DOHH2 (cell line): Measurements from ENCODE around the gene ZNF839.

Source experiments
- CTCF ChIP-seq: fragments of 200-600 bp; sonication (generic); IDR thresholded peaks from one replicate; pipeline ENCODE4 v1.5.1; 2014; ENCODE audit warnings: antibody characterized with exemption, mild to moderate bottlenecking, low read depth, low read length; ENCODE audit not compliant: poor library complexity, severe bottlenecking
- EZH2phosphoT487 ChIP-seq: fragments of 200-600 bp; sonication (generic); IDR thresholded peaks from 2 replicates; pipeline ENCODE4 v1.6.1; 2017; ENCODE audit warnings: borderline replicate concordance, mild to moderate bottlenecking, antibody characterized with exemption, low read length, moderate library complexity, mixed read lengths

GRCh38 chr14:102362545-102363181 lies 43.1 kb downstream of the ZNF839 start, which contains the start of the genes CINP and TECPR2:
- TF ChIP-seq CTCF (no peak), EZH2phosphoT487 (no peak)
